NOMO-1 treated with dmso at 0.1 percent for 144 hours (cell line): Measurements from ENCODE around the gene EPHA2.
"Not testable (repeated sequence)": the region's sequence is repeated elsewhere in the genome, so short reads cannot be mapped to it uniquely, and the experiment has no call there.

Experiments
- DNase-seq: peaks from one replicate; lab custom pipeline; 2025; ENCODE audit not compliant: unreplicated experiment; lab: John Stamatoyannopoulos, UW

Gene EPHA2

DNA sequence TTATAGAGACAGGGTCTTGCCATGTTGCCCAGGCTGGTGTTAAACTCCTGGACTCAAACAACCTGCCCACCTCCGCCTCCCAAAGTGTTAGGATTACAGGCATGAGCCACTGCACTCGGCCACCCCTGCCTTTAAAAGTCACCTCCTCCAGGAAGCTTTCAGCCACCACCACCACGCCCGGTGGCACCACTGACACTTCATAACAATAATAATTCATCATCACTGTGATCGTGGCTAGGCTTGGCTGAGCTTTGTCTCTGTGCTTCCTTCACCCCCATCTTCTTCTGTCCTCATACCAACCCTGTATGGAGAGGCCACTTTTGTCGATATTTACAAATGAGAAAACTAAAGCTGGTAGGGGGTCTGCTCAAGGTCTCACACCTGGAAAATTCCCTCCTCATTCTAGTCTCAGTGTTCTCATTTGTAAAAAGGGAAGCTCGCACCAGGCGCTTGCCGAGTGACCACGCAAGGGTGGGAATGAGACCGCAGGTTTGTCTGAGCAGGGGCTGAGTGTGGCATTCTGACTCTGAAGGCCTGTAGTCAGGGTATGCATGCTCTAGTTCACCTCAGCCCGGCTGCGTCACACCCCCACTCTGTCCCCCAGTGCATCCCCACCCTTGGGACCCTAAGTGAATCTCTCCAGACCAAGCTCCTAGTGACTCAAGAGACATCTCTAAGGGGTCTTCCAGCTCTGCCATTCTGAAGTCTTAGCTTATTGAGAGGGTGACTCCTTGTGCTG lies 12.9 kb upstream of the EPHA2 start:
- DNase-seq = no peak

DNA sequence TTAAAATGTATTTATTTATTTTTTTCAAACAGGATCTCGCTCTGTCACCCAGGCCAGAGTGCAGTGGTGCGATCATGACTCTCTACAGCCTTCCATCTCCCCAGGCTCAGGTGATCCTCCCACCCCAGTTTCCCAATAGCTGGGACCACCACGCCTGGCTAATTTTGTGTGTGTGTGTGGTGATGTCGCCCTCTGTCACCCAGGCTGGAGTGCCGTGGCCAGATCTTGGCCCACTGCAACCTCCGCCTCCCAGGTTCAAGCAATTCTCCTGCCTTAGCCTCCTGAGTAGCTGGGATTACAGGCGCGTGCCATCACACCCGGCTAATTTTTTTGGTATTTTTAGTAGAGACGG lies 12.3 kb upstream of the EPHA2 start:
- DNase-seq = not testable (repeated sequence)

DNA sequence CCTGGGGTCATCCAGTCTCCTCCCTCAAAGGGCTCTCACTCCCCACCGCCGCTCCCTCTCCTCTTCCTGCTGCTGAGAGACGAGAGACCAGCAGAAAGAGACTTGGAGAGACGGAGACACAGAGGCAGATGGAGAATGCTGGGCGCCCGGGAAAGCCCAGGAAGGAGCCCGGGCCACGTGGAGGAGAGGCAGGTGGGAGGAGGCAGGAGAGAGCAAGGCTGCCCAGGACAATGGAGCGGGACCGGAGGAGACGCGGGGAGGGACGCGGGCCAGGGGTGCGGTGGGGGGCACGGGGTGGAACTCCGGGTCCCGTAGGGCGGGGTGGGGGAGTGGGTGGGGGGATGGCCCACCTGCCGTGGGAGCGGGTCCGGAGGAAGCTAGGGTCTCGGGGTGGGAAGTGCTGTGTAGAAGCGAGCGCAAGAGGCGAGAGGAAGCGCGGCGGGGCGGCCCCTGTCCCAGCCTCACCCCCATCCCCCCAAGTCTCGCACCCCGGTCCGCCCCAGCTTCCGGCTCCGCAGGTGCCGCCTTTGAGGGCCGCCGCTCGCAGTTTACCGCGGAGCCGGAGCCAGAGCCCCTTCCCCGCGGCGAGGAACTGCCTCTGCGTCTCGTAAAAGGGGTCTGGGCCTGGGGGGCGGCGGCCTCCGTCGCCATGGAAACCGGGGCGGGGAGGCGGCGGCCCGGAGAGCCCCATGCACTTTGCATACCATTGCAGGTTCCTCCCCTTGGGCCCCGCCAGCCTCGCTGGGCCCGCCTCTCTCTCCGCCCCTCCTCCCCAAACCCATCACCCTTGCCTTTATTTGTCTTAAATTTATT lies 11.7 kb upstream of the EPHA2 start:
- DNase-seq = no peak

DNA sequence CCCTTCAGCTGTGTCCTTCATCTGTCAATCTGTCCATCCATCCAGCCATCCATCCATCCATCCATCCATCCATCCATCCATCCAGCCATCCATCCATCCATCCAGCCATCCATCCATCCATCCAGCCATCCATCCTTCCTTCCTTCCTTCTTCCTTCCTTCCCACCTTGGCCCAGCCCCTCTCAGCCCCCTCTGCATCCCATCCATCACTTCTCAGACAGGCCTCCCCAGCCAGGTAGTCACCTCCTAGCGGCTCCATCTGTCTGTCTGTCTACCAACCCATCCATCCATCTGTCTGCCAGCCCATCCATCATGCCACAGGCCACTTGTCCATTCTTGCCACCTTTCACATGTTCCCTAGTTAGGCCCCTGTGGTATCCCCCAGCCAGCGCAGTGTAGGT lies 10.2 kb upstream of the EPHA2 start:
- DNase-seq = no peak

DNA sequence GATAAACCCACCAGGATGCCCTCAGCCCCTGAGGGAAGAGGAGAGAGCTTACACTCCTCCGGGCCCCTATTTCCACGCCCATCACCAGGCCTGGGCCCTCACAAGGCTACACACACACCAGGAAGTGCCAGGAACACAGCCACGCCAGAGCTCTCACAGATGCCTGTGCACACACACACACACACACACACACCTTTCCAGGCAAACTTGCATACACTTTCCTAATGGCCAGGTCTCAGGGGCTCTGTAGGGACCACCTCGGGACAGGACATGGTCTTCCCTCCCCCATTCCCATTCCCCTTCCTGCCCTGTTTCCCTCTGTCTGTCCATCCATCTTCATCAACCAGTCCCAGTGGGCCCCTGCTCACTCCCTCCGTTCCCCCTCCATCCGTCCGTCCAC lies 9.7 kb upstream of the EPHA2 start:
- no peak for DNase-seq

DNA sequence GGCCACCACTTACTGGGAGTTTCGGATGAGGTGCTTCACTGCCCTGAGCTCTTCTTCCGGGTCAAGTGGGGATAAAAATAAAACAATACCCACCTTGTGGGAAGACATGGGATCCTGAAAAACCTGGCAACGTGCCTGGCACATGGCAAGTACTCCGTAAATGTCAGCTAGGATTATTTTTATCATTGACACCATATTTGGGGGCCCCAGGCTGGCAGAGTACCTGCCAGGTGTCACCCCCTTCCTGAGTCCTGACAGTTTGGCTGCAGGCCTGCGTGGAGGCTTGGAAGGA lies 9.2 kb upstream of the EPHA2 start:
- no peak for DNase-seq

DNA sequence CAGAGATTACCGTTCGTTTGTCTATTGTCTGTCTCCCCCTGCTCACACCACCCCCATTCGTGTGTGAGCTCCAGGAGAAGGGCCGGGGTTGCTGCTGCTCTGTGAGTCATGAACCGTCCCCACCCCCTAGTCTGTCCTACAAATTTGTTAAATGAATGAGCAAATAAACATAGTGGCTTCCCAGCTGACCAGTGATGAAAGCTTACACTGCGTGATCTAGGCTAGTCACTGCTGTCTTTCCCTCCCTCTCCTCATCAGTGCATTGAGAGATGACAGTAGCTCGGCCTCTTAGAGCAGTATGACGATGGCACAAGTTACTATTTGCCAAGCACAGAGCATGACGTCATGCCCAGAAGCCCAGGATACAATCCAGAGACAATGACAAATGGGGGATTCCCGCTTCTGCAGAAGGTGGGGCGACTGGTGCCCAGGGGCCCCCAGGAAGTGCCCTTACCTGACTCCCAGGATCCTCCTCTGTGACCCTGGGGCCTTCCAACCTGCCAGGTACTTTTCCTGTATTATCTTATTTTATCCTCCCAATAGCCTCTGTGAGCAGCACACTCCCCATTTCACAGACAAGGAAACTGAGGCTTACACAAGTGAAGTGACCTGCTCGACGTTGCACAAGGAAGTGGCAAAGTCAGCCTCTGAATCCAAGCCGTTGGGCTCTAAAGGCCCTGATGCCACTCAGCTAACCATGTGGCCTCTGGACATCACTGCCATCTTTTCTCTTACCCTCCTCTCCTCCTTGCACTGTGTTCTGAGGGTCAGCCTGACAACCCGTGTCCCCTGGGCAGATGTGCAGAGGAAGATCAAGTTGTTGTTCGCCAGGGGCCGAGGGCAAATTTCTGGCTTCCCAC lies 8.6 kb upstream of the EPHA2 start:
- no peak for DNase-seq

DNA sequence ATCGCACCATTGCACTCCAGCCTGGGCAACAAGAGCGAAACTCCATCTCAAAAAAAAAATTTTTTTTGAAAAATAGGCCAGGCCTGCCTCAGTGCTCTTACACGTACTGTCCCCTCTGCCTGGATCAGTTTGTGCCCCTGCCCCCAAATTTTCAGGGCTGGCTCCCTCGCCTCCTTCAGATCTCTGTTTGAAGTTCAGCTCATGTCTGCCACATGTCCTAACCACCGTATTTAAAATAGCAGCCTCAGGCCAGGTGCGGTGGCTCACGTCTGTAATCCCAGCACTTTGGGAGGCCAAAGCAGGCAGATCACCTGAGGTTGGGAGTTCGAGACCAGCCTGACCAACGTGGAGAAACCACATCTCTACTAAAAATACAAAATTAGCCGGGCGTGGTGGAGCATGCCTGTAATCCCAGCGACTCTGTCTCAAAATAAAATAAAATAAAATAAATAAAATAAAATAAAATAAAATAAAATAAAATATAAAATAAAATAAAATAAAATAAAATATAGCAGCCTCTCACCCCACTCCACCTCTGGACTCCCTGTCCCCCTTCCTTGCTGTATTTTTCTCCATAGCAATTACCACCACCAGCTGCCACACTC lies 7.8 kb upstream of the EPHA2 start:
- DNase-seq = not testable (repeated sequence)

DNA sequence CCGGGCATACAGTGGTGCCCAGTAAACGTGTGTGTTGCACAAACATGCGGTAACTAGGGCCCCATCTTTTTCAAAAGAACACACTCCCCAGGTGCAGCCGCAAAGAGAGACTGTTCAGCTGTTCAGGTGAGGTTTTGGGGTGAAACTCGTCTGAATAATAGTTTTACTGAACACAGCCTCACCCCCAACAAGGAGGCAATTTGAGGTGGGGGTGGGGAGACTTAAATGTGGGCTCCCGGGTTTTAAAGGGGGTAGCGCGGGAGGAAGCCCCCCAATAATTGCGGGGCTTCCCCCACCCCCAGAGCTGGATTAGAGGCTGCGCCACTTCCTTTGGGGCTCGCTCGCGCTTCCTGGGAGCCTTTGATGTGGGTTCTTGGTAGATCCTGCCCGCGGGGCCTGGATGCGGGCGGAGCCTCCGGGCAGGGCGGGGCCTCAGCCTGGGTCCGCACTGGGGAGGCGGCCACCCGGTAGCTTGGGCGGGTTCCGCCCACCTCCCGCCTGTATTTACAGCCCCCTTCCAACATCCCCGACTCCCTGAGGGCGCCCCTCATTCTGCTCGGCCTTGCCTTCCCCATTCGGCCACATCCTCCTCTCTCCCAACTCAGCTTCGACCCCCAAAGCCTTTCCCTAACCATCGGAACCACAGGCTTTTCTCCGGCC lies 6.4 kb upstream of the EPHA2 start:
- DNase-seq = no peak

DNA sequence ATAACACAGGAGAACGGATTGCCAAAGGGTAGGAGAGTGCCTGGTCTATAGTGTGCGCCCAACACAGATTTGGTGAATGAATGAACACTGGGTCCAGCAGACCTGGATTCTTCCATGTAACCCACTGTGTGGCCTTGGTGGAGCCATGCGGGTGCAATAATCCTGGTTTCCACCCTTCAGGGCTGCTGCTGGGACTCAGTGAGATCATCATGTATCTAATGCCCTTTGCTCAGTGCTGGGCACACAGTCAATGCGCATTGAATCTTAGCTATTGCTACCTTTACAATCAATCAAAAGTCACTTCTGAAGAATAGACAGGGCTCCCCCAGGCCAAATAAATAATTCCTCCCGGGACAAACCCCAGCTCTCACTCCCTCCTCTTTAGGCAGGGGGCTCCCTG lies 5.8 kb upstream of the EPHA2 start:
- no peak for DNase-seq

DNA sequence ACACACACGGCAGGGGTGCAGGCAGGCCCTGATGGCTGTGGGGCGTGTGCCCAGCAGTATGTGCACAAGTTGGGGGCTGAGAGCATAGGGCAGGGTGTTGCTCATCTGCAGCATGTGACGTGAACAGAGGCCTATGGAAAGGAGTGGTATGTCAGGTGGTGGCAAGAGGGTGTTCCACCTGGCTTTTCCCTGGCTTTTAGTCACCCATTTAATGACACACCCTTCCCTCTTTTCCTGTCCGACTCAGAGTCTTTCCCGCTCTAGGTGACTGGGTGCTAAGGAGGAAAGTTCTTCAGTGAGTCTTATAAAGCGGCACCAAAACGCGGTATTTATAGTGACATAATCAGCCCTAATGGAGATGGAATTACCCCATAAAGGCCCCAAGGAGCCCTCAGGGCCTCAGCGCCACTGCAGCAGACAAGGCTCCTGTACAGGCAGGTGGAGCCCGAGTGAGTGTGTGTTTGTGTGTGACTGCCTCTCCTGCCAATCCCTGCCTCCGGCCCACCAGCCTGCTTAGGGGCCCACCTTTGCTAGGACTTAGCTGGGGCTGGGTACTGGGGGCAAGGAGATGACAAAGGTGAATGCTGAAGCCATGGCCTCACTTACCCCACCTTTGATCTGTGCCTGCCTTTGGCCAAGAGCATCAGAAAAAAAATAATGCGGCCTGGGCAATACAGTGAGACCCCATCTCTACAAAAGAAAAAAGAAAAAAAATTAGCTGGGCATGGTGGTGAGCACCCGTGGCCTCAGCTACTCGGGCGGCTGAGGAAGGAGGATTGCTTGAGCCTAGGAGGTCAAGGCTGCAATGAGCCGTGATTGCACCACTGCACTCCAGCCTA lies 3.3 kb upstream of the EPHA2 start:
- DNase-seq = no peak

DNA sequence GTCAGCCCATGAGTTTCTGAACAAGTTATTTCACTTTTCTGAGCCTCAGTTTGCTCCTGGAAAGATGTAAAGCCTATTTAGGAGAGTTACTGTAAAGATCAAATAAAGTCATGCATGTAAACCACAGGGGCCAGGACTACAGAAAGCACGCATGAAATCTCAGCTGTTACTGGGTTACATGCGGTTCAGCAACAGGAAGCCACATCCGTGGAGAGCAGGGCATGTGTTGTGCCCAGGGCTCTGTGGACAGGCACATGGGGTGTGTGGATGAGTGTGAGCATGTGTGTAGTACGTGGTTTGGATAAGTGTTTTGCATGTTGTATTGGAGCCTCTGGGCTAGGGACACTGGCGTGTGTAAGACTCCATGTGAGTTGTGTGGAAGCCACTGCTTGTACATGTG lies 2.2 kb upstream of the EPHA2 start:
- DNase-seq = no peak

DNA sequence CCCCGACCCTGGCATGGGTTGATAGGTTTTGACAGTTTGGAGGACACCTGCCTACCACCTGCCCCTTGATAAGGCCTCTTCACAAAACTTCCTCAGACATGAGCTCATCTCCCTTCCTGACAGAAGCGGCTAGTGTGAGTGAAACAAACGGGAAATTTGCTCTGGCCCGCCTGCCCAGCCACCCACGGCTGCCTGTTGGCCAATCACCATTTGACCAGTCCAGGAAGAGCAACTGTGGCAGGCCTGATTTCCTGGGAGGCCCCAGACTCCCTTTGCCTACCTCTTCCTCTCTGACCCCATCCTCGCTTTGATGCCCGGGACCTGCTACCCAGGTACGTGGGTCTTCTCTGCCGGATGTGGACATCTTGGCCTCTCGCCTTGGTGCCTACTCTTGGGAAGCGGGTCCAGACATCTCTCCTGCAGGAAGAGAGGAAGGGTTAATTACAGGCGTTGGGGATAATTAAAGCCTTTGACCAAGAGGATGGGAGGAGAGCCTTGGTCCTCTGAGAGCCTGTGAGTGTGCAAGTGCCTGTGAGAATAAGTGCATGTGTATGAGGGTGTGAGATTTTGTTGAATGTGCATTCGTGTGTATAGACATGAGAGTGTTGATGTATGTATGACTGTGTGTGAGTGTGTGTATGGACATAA lies 1.1 kb upstream of the EPHA2 start:
- DNase-seq = no peak

DNA sequence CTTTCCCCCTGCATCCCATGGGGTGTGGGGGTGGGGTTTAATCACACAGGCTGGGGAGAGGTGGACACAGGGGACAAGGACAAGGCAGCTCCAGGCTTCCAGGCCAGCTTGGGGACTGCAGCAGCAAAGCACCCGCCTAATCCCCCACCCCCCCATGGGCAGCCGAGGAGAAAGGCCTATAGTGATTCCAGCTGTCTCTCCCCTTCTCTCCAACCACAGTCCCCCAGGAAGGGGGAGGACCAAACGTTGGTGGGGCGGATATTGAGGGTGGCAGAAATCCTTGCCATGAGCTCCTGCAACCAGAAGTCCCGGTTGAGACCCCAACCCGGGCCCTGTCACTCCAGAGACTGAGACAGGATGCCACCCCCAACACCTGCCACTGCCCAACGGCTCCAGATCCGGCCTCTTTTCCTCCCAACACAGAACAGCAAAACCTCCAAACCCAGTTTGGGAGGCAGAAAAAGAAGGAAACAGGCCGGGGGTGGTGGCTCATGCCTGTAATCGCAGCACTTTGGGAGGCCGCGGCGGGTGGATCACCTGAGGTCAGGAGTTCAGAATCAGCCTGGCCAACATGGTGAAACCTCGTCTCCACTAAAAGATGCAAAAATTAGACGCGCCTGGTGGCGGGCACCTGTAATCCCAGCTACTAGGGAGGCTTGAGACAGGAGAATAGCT lies 1.7 kb downstream of the EPHA2 start:
- DNase-seq = no peak

DNA sequence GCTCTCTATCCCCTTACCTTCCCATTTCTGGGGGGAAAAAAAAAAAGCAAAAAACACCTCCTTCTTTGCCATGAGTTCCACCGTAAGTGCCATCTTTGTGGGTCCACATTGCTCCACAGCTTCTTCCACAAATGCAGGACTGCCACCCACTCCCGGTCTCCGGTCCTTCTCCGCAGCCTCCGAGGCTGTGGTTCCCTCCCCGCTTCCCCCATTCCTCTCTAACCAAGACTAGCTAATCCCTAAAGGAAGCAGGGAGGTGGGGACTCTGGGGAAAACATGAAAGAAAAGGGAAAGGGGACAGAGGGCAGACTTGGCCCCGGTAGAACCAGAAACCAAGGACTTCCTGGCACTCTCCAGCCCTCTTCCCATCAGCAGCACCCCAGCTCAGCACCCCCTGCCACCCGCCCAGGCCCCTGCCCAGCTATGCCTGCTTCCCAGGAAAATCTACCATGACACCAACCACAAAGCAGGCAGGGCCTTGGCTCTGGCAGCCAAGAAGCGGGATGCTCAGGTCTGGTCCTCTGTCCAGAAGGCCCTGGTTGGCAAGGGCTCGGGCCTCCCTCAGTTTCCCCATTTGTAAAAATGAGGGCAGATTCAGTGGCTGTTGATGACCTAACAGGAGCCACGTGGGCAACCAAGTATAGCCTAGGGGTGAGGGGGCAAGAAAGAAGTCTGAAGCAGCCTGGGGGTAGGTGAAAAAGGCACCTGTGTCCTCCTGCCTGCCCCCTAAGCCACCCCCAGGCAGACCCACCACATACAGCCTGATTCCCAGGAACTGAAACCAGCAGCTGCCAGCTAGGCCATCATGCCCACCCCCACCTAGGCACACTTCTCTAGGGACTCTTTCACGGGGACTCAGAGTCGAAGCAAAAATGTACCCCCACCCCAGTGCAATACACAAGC lies 2.5 kb downstream of the EPHA2 start:
- DNase-seq = no peak

DNA sequence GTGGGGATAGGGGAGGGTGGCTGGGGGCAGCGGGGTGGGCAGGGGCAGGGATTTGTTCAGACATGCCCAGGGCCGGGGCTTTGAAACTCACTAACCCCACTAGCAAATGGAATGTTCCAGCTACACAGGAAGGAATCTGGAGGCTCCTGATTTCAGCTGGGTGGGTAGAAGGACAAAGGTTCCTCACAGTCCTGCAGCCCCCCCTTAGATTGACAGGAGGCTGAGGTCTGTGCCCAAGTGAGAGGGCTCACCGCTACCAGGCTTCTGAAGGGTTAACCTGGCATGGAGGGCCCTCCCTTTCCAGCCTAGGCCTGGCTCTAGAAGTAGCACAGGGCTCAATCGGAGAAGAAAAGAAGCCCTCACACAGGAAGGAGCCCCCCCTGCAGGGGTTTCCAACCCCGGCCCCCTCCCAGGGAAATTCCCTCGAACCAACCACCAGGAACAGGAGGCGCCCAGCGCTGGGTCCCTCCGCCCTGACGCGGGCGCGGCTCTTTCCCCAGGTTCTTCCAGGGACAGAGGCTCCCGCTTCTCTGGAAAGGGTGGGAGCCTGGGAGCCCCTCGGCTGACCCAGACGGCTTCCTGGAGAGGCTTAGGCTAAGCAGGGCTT lies 3.3 kb downstream of the EPHA2 start:
- DNase-seq = no peak

DNA sequence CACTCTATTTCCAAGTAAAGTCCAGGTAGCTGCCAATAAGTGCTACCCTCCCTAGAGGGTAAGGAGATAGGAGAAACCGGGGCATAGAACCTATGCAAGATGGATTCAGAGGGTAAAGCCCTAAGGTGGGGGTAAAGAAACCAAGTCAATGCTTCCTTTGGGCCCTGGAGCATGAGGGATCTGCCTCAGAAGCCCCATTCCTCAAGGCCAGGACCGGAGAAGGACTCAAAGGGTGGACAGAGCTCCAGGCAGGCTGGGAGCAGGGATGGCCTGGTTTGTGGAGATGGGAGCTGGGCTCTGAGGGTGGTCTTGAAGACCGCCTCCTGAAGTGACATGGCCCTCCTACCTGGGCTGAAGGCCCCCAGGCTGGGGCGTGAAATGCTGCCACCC lies 3.9 kb downstream of the EPHA2 start:
- DNase-seq = no peak
